ENCODE data around the gene DISP3. TPM values are rescaled to one million over a fixed set of nuclear protein-coding genes. Genes with fewer than 3 reads are reported as not detected.

The DISP3 gene
- total RNA-seq, 1 donor from 2014 or later = 0.42 TPM

- intact Hi-C loops (cut with micrococcal nuclease) = no loop called here
- CTCF ChIA-PET = no interaction called here
- H3K36me3 Mint-ChIP-seq (ENCODE audit: low read depth) = no peaks in the 10 kb centered on the region
- H3K4me1 Mint-ChIP-seq = no peaks in the 10 kb centered on the region
- no peaks in the 10 kb centered on the region for H3K9me3 Mint-ChIP-seq
- no peaks in the 10 kb centered on the region for H3K27me3 Mint-ChIP-seq
- no peak for TF ChIP-seq CTCF (IDR thresholded peaks at IDR 0.05)
- H3K4me3 Mint-ChIP-seq = no peak overlapping the region
- POLR2A ChIA-PET = no interaction called here
- H3K27ac Mint-ChIP-seq = no peak overlapping the region
- no peak for ATAC-seq (ENCODE audit: low read depth)
- no peak for DNase-seq
Observed at GRCh38 chr1:11523261-11523660, 44.3 kb downstream of the DISP3 start.

- Mint-ChIP-seq H3K27ac (no peak overlapping the region), H3K4me1 (no peaks in the 10 kb centered on the region), H3K9me3 (no peaks in the 10 kb centered on the region), H3K4me3 (no peak overlapping the region), H3K36me3 (ENCODE audit: low read depth) (no peaks in the 10 kb centered on the region), H3K27me3 (no peaks in the 10 kb centered on the region)
- intact Hi-C loops (cut with micrococcal nuclease) = no loop called here
- DNase-seq = peak; percentile 11
- ChIA-PET POLR2A (no interaction called here), CTCF (no interaction called here)
- TF ChIP-seq CTCF (IDR thresholded peaks at IDR 0.05) = no peak
- ATAC-seq (ENCODE audit: low read depth) = no peak
Observed at GRCh38 chr1:11523746-11524464, 45.0 kb downstream of the DISP3 start.

- TF ChIP-seq CTCF (IDR thresholded peaks at IDR 0.05) = no peak
- intact Hi-C loops (cut with micrococcal nuclease) = no loop called here
- H3K36me3 Mint-ChIP-seq (ENCODE audit: low read depth) = no peaks in the 10 kb centered on the region
- H3K4me3 Mint-ChIP-seq = no peak overlapping the region
- CTCF ChIA-PET = no interaction called here
- ATAC-seq (ENCODE audit: low read depth) (no peak), DNase-seq (no peak)
- no peaks in the 10 kb centered on the region for H3K27me3 Mint-ChIP-seq
- H3K4me1 Mint-ChIP-seq = no peaks in the 10 kb centered on the region
- POLR2A ChIA-PET = no interaction called here
- no peak overlapping the region for H3K27ac Mint-ChIP-seq
- H3K9me3 Mint-ChIP-seq = no peaks in the 10 kb centered on the region
Observed at GRCh38 chr1:11524465-11525150, 45.7 kb downstream of the DISP3 start.

- Mint-ChIP-seq H3K27me3 (no peaks in the 10 kb centered on the region), H3K4me3 (no peak overlapping the region), H3K9me3 (no peaks in the 10 kb centered on the region), H3K27ac (no peak overlapping the region), H3K4me1 (no peaks in the 10 kb centered on the region), H3K36me3 (ENCODE audit: low read depth) (no peaks in the 10 kb centered on the region)
- intact Hi-C loops (cut with micrococcal nuclease) = no loop called here
- ChIA-PET CTCF (no interaction called here), POLR2A (no interaction called here)
- TF ChIP-seq CTCF (IDR thresholded peaks at IDR 0.05) = no peak
- DNase-seq (no peak), ATAC-seq (ENCODE audit: low read depth) (no peak)
Observed at GRCh38 chr1:11525151-11525505, 46.2 kb downstream of the DISP3 start.

- TF ChIP-seq CTCF (IDR thresholded peaks at IDR 0.05) = no peak
- ATAC-seq (ENCODE audit: low read depth) (no peak), DNase-seq (no peak)
- H3K27ac Mint-ChIP-seq = no peak overlapping the region
- H3K4me3 Mint-ChIP-seq = no peak overlapping the region
- CTCF ChIA-PET = no interaction called here
- no peaks in the 10 kb centered on the region for H3K27me3 Mint-ChIP-seq
- intact Hi-C loops (cut with micrococcal nuclease) = no loop called here
- no peaks in the 10 kb centered on the region for H3K4me1 Mint-ChIP-seq
- no peaks in the 10 kb centered on the region for H3K9me3 Mint-ChIP-seq
- POLR2A ChIA-PET = no interaction called here
- no peaks in the 10 kb centered on the region for H3K36me3 Mint-ChIP-seq (ENCODE audit: low read depth)
Observed at GRCh38 chr1:11525516-11525915, 46.6 kb downstream of the DISP3 start.

Data from activated B cell treated with CpG ODN at 0.5 μM for 24 hours (primary cell).